ENCODE data around the gene CDC123.
"Not testable (repeated sequence)": the region's sequence is repeated elsewhere in the genome, so short reads cannot be mapped to it uniquely, and the experiment has no call there.

Gene CDC123, protein sequence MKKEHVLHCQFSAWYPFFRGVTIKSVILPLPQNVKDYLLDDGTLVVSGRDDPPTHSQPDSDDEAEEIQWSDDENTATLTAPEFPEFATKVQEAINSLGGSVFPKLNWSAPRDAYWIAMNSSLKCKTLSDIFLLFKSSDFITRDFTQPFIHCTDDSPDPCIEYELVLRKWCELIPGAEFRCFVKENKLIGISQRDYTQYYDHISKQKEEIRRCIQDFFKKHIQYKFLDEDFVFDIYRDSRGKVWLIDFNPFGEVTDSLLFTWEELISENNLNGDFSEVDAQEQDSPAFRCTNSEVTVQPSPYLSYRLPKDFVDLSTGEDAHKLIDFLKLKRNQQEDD

GRCh38 chr10:12195603-12196506 is at the start of gene CDC123, which contains the start of gene NUDT5:
Gene CDC123 (plus strand): TSS chr10:12196188. CDS start chr10:12196246, 58 bp downstream.
Gene NUDT5 (minus strand): TSS chr10:12195891. CDS start chr10:12186291, 9,600 bp downstream.
- peak; percentile 73 to 77 for DNase-seq

DNA sequence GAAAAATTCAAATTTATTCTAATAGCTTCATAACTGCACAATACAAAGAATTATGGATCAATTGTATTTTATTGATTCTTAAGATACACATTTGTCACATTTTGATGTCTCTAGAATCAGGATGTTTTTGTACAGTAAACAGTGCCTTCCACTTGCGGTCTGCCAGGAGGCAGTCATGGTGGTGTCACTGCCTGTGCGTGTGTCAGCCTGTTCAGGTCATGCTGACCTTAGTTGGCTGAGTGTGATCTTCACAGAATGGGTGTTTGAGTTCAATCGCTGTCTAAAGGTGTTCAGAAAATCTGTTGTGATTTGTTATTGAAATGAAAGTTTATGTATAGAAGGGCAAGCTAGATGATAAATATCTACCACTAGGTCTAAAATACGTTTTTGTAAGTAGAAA is 45.8 kb upstream of the CDC123 start:
- no peak for DNase-seq

DNA sequence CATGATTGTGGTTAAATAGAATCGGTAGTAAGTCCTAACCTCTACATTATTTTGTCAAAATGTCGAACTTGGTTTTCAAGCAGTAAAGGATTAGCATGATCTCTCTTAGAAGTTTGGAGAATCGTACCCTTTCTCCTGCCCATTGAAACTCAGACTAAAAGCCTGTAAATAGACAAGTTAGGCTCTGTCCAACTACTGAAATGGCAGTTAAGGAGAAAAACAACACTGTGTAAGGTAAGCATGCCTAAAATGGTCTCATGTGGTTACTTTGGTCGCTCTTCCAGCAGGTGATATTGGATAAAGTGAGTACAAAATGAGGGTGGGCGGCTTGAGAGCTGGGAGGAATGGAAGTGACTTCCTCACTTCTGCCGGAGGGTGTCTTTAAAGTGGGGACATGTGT is 41.5 kb upstream of the CDC123 start:
- DNase-seq, result no peak

GRCh38 chr10:12156367-12157123 is 39.4 kb upstream of the CDC123 start:
- no peak for DNase-seq

DNA sequence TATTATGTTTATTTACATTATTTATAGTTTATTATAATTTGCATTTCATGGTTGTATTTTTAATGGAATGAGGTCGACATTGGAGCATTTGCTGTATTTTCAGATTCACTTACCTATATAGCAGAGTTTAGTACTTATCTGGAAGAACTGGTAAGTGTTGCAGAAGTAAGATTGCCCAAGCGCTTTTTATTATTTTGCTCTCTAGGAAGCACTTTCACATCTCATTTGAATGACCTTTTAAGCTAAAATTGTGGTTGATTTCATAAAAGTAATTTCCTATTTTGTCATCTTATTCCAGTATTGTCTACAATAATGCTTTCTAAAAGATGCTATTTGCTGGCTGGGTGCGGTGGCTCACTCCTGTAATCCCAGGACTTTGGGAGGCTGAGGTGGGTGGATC is 37.9 kb upstream of the CDC123 start:
- DNase-seq, result no peak

GRCh38 chr10:12160664-12161063 is 35.3 kb upstream of the CDC123 start:
- DNase-seq, result no peak

GRCh38 chr10:12162927-12163326 is 33.1 kb upstream of the CDC123 start:
- no peak for DNase-seq

- no peak for DNase-seq
Observed at GRCh38 chr10:12164085-12164484, 31.9 kb upstream of the CDC123 start.

DNA sequence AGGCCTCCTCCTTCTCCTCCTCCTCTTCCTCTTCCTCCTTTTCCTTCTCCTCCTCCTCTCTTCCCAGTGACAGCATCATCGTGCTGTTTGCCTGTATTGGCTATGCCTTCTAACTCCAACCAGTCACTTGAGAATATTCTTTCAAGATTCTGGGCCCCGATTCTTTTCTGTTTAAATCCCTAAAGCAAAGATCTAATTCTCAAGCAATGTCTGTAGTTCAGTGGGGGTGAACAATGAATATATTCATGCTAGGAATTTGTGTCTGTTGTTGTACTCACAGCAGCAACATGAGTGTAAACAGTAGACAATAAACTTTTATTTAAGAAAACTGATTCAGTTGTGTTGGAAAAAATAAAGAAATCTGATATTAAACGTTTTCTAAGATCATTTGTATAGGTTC is 31.0 kb upstream of the CDC123 start:
- DNase-seq, result no peak

- no peak for DNase-seq
Observed at GRCh38 chr10:12165999-12166775, 29.8 kb upstream of the CDC123 start.

DNA sequence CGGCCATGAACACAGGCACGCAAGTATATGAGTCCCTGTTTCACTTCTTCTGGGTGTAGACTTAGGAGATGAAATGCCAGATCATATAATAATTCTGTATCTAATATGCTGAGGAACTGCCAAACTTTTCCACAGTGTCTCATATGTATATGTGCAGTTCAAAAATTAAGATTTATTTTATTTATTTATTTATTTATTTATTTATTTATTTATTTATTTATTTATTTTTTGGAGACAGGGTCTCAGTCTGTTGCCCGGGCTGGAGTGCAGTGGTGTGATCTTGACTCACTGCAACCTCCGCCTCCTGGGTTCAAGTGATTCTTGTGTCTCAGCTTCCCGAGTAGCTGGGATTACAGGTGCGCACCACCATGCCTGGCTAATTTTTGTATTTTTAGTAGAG is 24.5 kb upstream of the CDC123 start:
- DNase-seq, result not testable (repeated sequence)

DNA sequence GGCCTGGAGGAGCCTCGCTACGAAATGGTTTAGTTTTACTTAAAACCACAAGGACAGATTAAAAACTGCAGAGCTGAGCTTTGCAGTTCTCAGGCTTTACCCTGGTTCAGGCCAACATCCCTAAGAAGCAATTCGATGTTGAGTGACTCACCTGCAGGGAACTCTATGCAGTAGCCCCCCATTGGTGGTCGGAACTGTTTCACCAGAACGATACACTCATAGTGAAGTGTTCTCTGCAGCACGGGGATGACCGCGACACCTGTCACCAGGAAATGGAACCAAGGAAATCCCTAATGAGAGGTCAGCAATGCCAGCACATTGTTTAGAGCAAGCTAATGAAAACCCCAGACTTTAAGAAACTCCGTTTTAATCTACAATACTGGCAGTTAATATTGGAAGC is 18.3 kb upstream of the CDC123 start:
- no peak for DNase-seq

DNA sequence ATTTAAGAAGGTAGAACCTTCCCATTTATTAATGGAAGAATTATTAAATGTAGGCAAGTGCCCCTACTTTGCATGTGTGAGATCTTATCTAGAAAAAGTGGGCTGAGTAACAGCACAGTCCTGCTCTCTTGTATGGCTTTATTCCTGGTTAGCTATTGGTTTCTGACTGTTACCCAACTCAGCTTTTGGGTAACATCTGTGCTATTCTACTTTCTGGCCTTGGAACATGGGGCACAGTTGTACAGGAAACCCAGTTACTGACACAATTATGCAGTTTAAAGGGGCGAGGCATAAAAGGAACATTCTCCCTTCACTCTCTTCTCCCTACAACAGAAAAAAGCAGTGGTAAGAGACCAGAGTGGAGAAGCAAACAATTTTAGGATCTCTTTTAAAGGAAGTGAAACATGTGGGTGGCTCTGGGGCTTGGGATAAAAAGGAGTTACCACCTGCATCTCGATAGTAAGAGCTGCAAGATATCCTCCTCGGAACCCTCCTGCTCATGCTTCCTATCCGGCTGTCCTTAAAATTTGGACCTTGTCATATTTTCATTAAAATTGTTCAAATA is 16.3 kb upstream of the CDC123 start:
- no peak for DNase-seq

DNA sequence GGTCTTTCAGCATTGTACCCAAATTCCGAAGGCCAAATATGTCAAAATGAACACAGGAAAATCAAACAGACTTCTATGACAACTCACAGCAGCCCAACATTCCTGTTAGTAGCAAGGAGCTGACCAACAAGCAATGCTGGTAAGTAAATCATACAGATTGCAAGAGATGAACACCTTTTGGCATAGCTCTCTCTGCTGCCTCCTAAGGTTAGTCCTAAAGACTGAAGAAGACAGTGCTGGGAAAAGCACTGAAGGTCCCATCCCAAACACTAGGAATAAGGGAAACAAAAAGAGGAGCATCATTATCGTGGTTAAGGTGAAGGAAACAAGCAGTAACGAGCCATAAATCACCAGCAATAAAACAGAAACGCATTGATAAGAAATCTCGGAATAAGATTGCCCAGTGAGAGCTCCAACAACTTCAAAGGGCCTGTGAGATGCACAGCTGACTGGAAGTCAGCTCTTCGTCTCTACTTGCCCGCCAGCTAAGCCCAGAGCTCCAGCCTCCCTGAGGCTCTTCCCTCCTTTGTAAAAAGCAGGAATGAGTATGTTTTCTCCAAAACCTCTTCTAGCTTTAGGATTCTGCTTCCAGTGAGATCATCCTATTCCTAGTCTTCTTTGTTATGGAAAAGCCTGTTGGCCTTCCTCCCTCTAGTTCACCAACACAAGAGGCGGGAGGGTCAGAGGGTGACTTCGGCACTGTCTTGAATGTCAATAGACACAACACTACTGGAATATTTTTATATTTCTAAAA is 15.6 kb upstream of the CDC123 start:
- DNase-seq, result no peak

DNA sequence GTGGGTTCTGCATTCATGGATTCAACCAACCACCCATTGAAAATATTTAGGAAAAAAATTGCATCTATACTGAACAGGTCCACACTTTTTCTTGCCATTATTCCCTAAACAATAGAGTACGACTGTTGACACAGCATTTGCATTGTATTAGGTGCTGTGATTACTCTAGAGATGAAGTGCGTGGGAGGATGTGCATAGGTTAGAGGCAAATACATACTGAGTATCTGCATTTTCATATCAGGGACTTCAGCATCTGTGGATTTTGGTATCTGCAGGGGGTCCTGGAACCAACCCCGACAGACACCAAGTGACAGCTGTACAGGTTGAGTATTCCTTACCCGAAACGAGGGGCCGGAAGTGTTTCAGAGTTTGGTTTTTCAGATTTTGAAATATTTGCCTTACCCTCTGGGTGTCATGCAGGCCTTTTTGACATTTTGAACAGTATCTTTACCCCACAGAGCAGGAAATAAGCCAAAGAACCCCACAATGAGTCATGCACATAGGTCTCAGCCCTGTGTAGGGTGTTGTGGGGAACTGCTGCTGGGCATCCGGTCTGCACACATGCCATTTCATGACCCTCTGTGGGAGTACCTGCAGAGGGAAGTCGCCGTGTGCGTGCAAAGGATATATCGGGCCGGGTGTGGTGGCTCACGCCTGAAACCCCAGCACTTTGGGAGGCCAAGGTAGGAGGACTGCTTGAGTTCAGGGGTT is 14.8 kb upstream of the CDC123 start:
- DNase-seq, result peak; percentile 60 to 71

GRCh38 chr10:12184165-12184564 is 11.8 kb upstream of the CDC123 start:
- no peak for DNase-seq

DNA sequence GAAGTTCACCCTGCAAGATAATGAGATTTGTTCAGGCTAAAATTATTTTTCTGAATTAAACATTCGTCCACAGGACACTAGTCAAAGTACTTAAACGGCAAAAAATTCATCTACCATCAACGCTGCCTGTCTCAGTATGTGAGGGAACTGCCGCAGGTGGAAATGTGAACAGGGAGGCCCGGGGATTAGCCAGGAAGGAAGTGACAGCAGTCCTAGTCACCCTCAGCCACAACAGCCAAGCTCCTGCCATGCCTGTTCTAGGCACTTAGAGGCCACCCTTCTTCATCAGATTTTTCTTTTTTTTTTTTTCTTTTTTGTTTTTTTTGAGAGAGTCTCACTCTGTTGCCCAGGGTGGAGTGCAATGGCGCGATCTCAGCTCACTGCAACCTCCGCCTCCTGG is 9.7 kb upstream of the CDC123 start:
- DNase-seq, result peak in 1 of 2 donors; percentile 13

GRCh38 chr10:12187321-12187905 is 8.6 kb upstream of the CDC123 start:
- DNase-seq, result no peak

GRCh38 chr10:12188656-12189055 is 7.3 kb upstream of the CDC123 start:
- no peak for DNase-seq

- no peak for DNase-seq
Observed at GRCh38 chr10:12189426-12189825, 6.6 kb upstream of the CDC123 start.
